GM18858 (cell line): ENCODE data around the gene NTSR2.

ENCODE experiments used
- ATAC-seq: cut with Tn5 transposase; IDR thresholded peaks from one replicate; pipeline ENCODE4 v1.9.1; 2021; ENCODE audit not compliant: unreplicated experiment

The NTSR2 gene

DNA sequence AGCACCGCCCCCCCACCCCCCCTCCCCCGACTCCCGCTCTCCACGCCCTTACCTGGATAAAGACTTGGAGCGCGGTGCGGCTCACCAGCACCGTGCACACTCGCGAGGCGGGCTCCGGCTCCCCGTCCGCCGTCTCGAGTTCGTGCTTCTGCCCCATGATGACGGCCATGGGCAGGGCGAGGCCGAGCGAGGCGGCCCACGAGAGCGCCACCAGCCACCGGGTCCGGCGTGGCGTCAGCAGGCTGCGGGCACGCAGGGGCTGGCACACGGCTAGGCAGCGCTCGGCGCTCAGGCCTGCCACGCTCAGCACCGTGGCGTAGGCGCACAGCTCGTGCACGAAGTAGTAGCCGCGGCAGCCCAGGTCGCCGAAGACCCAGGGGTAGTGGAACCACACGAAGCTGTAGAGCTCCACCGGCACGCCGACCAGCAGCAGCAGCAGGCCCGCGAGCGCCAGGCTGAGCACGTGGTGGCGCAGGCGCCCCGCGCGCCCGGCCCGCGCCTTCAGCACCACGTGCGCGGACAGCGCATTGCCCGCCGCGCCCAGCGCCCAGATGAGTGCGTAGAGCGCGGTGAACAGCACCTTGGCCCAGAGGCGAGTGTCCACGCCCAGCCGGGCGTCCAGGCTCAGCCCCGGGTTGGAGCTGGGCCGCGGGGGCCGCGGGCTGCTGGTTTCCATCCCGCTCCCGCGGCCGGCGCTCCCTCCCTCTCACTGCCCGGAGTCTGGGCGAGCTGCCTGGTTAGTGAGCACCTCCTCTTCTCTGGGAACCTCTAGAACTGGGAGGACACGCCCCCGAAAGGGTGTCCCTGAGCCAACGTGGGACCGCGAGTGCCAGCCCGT is at the start of gene NTSR2:
Gene NTSR2 (minus strand): TSS at position 742 of the 838 bp plus-strand sequence. CDS start 66 bp downstream, at position 676.
- no peak for ATAC-seq

DNA sequence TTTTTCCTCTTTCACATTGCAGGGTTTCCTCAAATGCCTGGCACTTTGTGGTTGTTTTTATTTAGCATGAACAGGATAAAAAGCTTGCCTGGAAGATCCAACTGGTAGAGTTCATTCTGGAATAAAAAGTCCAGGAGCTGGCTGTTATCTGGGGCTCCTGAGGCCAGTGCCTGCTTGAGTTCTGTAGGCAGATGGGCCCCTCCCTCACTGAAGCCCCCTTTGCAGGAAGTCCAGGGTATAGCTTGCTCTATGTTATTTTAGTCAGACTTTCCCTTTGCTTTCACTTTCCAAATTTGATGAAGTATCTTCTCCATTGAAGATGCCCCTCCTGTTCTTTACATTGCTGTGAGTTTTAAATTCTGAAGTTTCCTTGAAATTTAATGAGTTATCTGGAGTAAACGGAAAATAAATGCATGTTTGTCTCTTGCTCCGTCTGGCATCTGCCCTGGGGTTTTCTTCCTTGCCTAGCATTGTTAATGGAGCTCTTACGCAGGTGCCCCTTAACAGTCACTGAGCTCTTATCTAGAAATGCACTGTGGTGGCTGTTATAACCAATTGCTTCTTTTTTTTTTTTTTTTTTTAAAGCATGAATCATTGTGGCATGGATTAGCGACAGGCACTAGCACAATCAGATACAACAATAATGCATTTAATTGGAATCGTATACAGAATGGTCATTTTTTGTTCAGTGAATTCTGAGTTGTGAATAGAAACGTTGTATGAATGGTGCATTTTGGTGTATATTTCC is 49.4 kb upstream of the NTSR2 start:
- no peak for ATAC-seq

GRCh38 chr2:11718606-11719005 is 48.6 kb upstream of the NTSR2 start:
- no peak for ATAC-seq

- no peak for ATAC-seq
Measured at GRCh38 chr2:11717623-11718022, 47.6 kb upstream of the NTSR2 start.

DNA sequence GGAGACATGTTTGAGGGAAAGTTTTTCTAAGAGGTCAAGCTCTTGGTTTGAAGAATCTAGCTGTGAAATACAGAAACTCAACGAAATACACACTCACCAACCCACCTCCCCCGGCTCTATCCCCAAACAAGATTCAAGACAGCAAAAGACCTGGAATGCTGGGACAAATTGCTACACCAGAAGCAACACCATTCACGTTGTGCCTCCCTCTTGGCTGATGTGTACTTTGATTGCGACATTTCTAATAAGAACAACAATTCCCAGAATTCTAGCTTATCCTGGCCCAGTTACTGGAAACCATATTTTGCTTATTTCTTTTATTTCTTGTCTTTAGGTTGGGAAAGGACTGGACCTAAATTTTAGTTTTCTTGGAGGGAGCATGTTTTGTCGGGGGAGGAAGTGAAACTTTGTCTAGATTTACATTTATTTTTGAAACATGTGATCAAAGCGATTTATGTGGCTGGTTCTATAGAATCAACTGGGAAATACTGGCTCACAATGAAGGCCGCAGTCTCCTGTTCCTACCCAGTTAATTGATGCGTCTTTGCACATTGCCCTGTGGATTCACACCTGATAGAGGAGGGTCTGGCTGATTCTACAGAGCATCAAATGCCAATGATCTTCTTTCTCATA is 46.8 kb upstream of the NTSR2 start:
- no peak for ATAC-seq

DNA sequence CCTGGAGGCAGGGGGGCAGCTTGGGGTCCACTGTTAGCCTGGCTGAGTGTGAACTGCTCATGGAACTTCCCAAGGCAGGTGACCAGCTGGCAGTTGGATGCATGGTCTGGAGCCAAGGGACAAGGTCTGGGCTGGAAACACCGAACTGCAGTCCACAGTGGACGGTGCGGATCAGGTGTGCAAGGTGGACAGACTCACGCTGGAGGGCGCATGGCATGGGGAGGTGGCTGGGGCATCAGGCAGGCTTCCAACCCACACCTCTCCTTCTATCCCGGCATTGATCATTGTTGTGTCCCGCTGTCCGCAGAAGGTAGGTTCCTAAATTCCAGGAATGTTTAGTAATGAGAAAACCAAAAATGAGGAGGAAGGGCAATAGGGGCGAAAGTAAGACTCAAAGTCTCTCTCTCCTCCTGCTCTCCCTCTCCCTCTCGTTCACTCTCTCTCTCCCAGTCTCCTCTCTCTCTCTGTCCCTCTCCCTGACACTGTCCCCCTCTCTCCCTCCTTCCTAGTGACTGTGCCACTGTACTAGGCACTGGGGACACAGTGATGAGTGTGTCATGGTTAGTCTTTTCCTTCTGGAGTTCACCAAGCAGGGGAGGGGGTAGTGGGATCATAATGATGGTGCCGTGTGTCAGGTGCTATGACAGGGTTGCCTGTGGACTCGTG is 46.1 kb upstream of the NTSR2 start:
- no peak for ATAC-seq

- ATAC-seq: no peak
Measured at GRCh38 chr2:11713815-11714214, 43.8 kb upstream of the NTSR2 start.

DNA sequence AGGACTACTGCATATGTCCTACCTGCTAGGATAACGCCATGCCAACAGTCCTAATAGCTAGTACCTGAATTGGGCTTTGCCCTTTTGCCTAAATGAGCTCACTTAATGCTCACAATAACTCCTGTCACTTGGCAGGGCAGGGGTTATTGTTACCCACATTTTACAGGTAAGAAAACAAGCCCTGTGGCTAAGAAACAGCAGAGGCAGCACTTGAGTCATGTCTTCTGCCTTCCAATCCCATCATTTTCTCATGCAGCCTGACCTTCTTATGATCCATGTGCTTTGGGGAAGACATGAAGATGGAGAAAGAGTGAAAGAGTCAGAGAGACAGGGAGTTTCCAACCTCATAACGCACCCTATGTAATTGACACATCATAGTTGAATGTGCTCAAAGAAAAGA is 42.9 kb upstream of the NTSR2 start:
- ATAC-seq: no peak

DNA sequence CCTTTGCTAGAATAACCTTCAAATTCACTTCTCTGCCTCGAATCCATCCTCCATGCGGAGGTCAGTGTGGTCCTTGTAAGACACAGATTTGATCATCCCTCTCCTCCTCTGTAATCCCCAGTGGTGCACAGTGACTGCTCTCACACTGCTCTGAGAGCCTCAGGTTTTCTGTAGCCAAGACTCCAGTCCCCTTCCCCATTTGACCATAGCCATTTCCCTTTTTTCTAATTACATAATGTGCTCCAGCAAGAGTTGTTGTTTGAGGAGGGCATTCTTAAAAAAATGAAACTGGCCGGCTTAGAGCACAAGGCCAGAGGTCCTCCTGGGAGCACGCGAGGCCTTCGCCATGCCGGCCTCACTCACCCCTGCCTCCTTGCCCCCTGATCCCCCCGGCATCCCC is 41.8 kb upstream of the NTSR2 start:
- ATAC-seq: no peak

DNA sequence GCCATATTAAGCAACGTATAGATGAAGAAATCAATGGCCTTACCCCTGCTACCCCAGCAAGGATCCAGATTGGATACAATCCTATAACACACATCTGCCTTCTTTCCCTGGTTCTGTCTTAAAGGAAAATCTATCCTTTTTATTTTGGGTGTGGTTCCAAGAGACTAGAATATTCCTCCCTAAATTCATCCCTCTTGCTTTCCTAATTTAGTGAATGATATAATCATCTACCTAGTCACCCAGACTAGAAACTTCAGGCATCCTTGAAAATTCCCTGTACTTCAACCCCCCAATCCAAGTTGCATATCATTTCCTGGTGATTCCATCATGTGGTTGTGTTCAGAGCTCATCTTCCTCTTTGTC is 41.3 kb upstream of the NTSR2 start:
- no peak for ATAC-seq

DNA sequence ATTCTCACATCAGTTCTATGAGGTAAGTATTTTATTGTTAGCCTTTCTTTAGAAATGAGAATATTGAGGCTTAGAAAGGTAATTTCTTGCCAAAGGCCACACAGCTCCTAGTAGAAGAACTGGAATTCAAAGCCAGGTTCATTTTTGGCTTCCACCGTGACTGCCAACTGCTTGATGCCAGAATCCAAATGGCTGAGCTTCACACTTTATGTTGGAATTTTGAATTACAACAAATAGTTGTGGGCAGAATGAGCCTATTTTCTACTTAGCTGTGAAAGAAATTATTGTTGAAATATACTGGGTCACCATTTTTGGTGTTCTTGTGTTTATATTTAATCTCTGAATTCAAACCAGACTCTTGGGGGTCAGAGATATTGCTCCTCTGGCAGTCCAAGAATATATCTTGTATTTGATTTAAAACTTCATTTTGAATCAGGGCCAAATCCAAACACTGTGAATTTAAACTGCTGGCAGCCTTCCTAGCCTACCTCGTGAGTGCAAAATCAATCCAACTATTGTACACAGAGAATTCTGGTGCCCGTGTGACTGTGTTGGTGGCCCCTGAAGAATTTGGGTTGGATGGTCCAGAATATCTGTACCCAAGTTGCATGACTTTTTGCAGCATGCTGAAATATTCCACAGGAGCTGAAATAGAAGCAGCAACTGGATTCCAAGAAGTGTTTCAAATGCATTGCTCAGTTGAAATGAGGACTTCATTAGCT is 40.8 kb upstream of the NTSR2 start:
- ATAC-seq: no peak

GRCh38 chr2:11710210-11710609 is 40.2 kb upstream of the NTSR2 start:
- ATAC-seq: no peak

- no peak for ATAC-seq
Measured at GRCh38 chr2:11709293-11709692, 39.3 kb upstream of the NTSR2 start.

DNA sequence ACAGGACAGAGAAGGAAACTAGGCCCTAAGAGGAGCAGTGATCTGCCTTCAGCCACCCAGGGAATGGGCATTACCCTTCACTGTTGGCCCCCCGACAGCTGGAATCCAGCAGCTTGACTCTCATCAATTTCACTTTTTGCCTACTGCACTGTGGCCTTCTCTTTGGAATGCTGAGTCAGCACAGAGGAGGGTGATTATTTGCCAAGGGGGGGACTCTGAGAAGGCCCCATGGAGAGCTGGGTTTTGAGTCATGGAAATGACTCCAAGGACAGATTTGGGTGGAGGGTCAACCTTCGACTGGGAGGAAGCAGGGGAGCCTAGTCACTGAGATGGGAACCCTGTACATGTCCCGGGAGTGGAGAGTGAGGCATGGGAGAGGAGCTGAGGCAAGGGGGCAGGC is 38.1 kb upstream of the NTSR2 start:
- ATAC-seq: no peak

DNA sequence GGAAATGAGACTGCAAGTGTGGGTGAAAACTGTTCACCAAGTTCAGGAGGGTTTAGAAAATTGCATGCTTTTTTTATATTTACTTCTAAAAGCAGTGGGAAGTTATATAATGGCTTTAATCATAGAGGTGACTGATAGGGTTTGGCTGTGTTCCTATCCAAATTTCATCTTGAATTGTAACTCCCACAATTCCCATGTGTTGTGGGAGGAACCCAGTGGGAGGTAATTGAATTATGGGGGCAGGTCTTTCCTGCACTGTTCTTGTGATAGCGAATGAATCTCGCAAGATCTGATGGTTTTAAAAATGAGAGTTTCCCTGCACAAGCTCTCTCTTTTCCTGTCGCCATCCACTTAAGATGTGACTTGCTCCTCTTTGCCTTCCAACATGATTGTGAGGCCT is 35.7 kb upstream of the NTSR2 start:
- ATAC-seq: no peak

DNA sequence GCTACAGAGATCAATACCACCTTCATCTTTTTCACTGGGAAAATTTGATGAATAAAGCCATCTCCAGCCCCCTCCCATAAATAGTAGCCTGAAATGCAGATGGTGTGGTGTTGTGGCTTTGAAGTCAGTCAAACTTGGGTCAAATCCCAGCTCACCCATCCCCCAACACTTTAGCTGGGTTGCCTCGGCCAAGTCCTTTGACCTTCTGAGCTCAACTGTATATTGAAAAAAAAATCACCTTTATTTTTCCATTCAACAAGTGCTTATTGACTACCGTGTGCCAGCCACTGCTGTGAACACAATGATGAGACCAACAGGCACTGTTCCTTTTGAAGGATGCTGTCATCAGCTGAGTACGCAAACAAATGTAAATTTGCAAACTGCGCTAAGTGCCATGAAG is 35.1 kb upstream of the NTSR2 start:
- no peak for ATAC-seq

DNA sequence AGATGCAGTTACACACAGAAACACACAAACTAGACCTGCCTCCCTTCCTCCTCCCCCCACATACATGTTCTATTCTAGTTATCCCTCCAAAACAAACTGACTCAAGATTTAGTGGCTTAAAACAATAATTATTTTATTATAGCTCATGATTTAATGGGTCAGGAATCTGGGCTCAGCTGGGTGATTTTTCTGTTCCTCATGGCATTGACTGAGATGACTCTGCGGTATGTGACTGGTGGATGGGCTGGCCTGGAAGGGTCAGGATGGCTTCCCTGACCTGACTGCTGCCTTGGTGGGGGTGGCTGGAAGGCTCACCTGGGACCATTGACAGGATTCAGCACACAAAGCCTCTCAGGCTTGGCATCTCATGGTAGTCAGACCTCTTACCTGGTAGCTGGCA is 33.7 kb upstream of the NTSR2 start:
- no peak for ATAC-seq

DNA sequence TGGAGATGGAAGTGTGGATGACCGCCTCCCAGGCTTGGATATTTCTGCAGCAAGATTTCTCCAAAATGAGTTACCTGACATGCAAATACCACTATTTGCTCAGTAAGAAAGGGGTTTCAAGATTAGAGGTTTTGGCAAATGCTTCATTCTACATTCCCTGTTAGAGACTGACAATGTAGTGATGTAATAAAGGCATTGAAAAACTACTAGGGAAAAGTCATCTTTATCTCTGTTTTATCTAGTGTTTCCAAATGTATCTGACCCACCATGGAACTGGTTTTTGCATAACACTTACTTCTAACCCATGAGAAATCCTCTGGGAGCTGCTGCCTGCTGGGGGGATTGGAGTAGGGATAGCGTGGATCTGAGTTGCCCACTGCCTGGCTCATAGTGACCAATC is 33.0 kb upstream of the NTSR2 start:
- ATAC-seq: no peak

- ATAC-seq: no peak
Measured at GRCh38 chr2:11701751-11702301, 31.8 kb upstream of the NTSR2 start.

GRCh38 chr2:11701206-11701605 is 31.2 kb upstream of the NTSR2 start:
- no peak for ATAC-seq
